GM12878 (cell line): ENCODE data around the gene MPZL3. TPM values are rescaled to one million over a fixed set of nuclear protein-coding genes. Genes with fewer than 3 reads are reported as not detected.
A peak's percentile ranks its signal among the peaks of the same experiment; 100 is the strongest.

ENCODE experiments used
- ASH2L ChIP-seq: fragments of 300-600, 200-600 bp; sonication (generic); IDR thresholded peaks from 2 replicates; pipeline ENCODE4 v1.6.1; 2017; ENCODE audit warnings: low read depth, mild to moderate bottlenecking, borderline replicate concordance
- CBX5 ChIP-seq: sonication (generic); IDR thresholded peaks from 2 replicates; pipeline ENCODE4 v1.6.1; 2016; ENCODE audit warnings: low read depth, moderate library complexity, mild to moderate bottlenecking, inconsistent platforms
- CHD1 ChIP-seq: IDR thresholded peaks from 2 replicates; pipeline ENCODE4 v1.6.1; 2012; ENCODE audit warnings: low read depth, low read length, improper control_type of control experiment
- CREB1 ChIP-seq: IDR thresholded peaks from 2 replicates; pipeline ENCODE4 v1.6.1; 2012; ENCODE audit warnings: low read depth, mild to moderate bottlenecking, inconsistent platforms
- FOXM1 ChIP-seq: IDR thresholded peaks from 2 replicates; pipeline ENCODE4 v1.6.1; 2012; ENCODE audit warnings: low read depth, mild to moderate bottlenecking, inconsistent platforms, low read length, moderate library complexity
- MEF2B ChIP-seq: fragments of 450-650 bp; IDR thresholded peaks from 2 replicates; pipeline ENCODE4 v1.6.1; 2018; ENCODE audit warnings: mild to moderate bottlenecking, moderate library complexity; ENCODE audit not compliant: partially characterized antibody, poor library complexity, severe bottlenecking
- NR2C2 ChIP-seq: IDR thresholded peaks from 2 replicates; pipeline ENCODE4 v1.6.1; 2011; ENCODE audit warnings: borderline replicate concordance, low read depth; ENCODE audit not compliant: control insufficient read depth, insufficient read length
- PKNOX1 ChIP-seq: fragments of 450-650 bp; IDR thresholded peaks from 2 replicates; pipeline ENCODE4 v1.6.1; 2016; ENCODE audit warnings: mild to moderate bottlenecking
- RBBP5 ChIP-seq: fragments of 200-600 bp; sonication (generic); conservative IDR thresholded peaks from 2 replicates; pipeline ENCODE4 v1.6.1; 2016
- SKIL ChIP-seq: fragments of 450-650 bp; IDR thresholded peaks from 2 replicates; pipeline ENCODE4 v1.6.1; 2017; ENCODE audit warnings: mild to moderate bottlenecking, low read depth, inconsistent platforms; ENCODE audit not compliant: poor library complexity, severe bottlenecking
- SREBF1 ChIP-seq: IDR thresholded peaks from 2 replicates; pipeline ENCODE4 v1.6.1; 2012; ENCODE audit warnings: mild to moderate bottlenecking, low read length
- ZNF217 ChIP-seq: fragments of 450-650 bp; IDR thresholded peaks from 2 replicates; pipeline ENCODE4 v1.6.1; 2017; ENCODE audit warnings: antibody characterized with exemption, mild to moderate bottlenecking
- ZNF24 ChIP-seq: fragments of 450-650 bp; IDR thresholded peaks from 2 replicates; pipeline ENCODE4 v1.6.1; 2017; ENCODE audit warnings: antibody characterized with exemption, mild to moderate bottlenecking
- polyA plus RNA-seq, 11 experiments: library from polyadenylated mRNA; depleted of rRNA in 4 of 11; unstranded in 6 of 11; stranded (reverse) in 5 of 11; fragments of >200 nt; fragmentation: Nextera tagmentation in 4 of 11; fragmentation: Illumina TruSeq in 1 of 11; extraction: Ambion mirVana in 4 of 11; extraction: Trizol in 1 of 11; gene quantifications; 1 replicate in 1 of 11; 2 replicates in 10 of 11; pipeline versions ENCODE4 v1.2.1 to v1.2.3, GENCODE V29; 2011 to 2016; ENCODE audit warnings: inconsistent platforms in 2 of 11, missing spikeins in 2 of 11, low read depth in 1 of 11
- total RNA-seq, 4 experiments: library from RNA; depleted of rRNA in 3 of 4; stranded (reverse); fragments of >200 nt in 3 of 4; fragmentation: Illumina TruSeq in 1 of 4; extraction: Trizol in 1 of 4; gene quantifications; 2 replicates each; pipeline versions ENCODE4 v1.2.1 to v1.2.3, GENCODE V29; 2013 to 2021
- TF ChIP-seq, protein P1 (sequence below): fragments of 450-650 bp; IDR thresholded peaks from 2 replicates; pipeline ENCODE4 v1.6.1; 2016; ENCODE audit warnings: mild to moderate bottlenecking, moderate library complexity, borderline replicate concordance
- TF ChIP-seq, protein P2 (sequence below): fragments of 450-650 bp; conservative IDR thresholded peaks from 2 replicates; pipeline ENCODE4 v1.6.1; 2017; ENCODE audit warnings: mild to moderate bottlenecking, moderate library complexity
- TF ChIP-seq, protein P3 (sequence below): fragments of 450-650 bp; IDR thresholded peaks from 2 replicates; pipeline ENCODE4 v1.6.1; 2017; ENCODE audit warnings: mild to moderate bottlenecking, moderate library complexity

Gene MPZL3
- total and polyA plus RNA-seq, 10 of the 15 experiments (the other 5 are each of a cell fraction or from before 2014, with no cell fraction given), result 2.1 to 7.5 (median 6.2) TPM

DNA sequence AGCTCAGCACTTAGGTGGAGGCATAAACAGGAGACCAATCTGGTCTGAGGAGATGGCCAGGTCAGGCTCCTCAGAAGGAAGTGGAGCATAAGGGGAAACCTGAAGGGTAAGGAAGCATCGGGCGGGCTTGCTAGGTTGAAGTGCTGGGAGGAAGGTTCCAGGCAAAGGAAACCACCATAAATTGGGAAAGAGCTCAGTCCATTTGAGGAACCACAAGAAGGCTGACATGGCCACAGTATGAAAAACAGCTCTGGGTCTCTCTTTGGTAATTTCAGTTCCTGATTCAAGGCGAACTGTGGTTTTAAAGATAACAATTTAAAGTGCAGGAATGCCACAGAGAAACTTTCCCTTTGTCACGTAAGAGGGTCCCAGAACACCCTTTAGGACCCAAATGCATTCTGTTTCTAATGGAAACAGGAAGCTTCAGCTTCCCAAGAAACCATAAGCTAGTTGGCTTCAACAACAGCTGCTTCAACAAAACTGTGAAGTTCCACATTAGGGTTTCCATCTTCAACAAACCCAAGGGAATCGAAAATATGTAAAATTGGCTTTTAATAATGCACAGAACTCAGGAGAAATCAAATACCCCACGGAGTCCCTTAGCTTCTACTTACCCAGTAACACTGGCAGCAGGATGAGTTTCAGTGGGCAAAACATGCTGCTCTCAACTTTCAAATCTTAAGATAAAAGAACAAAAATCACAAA is 37.8 kb downstream of the MPZL3 start (continued):
- TF ChIP-seq CREB1, result 0 out of 2 replicates have a peak, but pooled peaks have one; percentile 33
- no peak for TF ChIP-seq RBBP5
- TF ChIP-seq, protein P1, sequence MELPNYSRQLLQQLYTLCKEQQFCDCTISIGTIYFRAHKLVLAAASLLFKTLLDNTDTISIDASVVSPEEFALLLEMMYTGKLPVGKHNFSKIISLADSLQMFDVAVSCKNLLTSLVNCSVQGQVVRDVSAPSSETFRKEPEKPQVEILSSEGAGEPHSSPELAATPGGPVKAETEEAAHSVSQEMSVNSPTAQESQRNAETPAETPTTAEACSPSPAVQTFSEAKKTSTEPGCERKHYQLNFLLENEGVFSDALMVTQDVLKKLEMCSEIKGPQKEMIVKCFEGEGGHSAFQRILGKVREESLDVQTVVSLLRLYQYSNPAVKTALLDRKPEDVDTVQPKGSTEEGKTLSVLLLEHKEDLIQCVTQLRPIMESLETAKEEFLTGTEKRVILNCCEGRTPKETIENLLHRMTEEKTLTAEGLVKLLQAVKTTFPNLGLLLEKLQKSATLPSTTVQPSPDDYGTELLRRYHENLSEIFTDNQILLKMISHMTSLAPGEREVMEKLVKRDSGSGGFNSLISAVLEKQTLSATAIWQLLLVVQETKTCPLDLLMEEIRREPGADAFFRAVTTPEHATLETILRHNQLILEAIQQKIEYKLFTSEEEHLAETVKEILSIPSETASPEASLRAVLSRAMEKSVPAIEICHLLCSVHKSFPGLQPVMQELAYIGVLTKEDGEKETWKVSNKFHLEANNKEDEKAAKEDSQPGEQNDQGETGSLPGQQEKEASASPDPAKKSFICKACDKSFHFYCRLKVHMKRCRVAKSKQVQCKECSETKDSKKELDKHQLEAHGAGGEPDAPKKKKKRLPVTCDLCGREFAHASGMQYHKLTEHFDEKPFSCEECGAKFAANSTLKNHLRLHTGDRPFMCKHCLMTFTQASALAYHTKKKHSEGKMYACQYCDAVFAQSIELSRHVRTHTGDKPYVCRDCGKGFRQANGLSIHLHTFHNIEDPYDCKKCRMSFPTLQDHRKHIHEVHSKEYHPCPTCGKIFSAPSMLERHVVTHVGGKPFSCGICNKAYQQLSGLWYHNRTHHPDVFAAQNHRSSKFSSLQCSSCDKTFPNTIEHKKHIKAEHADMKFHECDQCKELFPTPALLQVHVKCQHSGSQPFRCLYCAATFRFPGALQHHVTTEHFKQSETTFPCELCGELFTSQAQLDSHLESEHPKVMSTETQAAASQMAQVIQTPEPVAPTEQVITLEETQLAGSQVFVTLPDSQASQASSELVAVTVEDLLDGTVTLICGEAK, result no peak
- no peak for TF ChIP-seq PKNOX1
- peak; percentile 88 for TF ChIP-seq SKIL
- peak; percentile 59; the same call in 1 of the 2 replicates for TF ChIP-seq ZNF24
- no peak for TF ChIP-seq SREBF1
- TF ChIP-seq CBX5, result no peak
- peak; percentile 60; the same call in 1 of the 2 replicates for TF ChIP-seq ZNF217
- TF ChIP-seq, protein P2, sequence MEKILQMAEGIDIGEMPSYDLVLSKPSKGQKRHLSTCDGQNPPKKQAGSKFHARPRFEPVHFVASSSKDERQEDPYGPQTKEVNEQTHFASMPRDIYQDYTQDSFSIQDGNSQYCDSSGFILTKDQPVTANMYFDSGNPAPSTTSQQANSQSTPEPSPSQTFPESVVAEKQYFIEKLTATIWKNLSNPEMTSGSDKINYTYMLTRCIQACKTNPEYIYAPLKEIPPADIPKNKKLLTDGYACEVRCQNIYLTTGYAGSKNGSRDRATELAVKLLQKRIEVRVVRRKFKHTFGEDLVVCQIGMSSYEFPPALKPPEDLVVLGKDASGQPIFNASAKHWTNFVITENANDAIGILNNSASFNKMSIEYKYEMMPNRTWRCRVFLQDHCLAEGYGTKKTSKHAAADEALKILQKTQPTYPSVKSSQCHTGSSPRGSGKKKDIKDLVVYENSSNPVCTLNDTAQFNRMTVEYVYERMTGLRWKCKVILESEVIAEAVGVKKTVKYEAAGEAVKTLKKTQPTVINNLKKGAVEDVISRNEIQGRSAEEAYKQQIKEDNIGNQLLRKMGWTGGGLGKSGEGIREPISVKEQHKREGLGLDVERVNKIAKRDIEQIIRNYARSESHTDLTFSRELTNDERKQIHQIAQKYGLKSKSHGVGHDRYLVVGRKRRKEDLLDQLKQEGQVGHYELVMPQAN, result no peak
- no peak for TF ChIP-seq ASH2L
- TF ChIP-seq CHD1, result no peak
- no peak for TF ChIP-seq NR2C2
- peak; percentile 80 for TF ChIP-seq MEF2B
- TF ChIP-seq, protein P3, sequence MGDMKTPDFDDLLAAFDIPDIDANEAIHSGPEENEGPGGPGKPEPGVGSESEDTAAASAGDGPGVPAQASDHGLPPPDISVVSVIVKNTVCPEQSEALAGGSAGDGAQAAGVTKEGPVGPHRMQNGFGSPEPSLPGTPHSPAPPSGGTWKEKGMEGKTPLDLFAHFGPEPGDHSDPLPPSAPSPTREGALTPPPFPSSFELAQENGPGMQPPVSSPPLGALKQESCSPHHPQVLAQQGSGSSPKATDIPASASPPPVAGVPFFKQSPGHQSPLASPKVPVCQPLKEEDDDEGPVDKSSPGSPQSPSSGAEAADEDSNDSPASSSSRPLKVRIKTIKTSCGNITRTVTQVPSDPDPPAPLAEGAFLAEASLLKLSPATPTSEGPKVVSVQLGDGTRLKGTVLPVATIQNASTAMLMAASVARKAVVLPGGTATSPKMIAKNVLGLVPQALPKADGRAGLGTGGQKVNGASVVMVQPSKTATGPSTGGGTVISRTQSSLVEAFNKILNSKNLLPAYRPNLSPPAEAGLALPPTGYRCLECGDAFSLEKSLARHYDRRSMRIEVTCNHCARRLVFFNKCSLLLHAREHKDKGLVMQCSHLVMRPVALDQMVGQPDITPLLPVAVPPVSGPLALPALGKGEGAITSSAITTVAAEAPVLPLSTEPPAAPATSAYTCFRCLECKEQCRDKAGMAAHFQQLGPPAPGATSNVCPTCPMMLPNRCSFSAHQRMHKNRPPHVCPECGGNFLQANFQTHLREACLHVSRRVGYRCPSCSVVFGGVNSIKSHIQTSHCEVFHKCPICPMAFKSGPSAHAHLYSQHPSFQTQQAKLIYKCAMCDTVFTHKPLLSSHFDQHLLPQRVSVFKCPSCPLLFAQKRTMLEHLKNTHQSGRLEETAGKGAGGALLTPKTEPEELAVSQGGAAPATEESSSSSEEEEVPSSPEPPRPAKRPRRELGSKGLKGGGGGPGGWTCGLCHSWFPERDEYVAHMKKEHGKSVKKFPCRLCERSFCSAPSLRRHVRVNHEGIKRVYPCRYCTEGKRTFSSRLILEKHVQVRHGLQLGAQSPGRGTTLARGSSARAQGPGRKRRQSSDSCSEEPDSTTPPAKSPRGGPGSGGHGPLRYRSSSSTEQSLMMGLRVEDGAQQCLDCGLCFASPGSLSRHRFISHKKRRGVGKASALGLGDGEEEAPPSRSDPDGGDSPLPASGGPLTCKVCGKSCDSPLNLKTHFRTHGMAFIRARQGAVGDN, result no peak
- peak; percentile 87; the same call in 1 of the 2 replicates for TF ChIP-seq FOXM1
